K562 (cell line): ENCODE results near the gene AMELX. TPM values are rescaled to one million over a fixed set of nuclear protein-coding genes. Genes with fewer than 3 reads are reported as not detected.

Experiments
- ATAC-seq: fragments of 200-7000 bp; cut with Tn5 transposase; 3 replicates; pipeline ENCODE4 v1.9.1; 2020; ENCODE audit warnings: moderate library complexity
- BruUV-seq: library from RNA; stranded (reverse); fragments of 400-500 nt; replicated peaks from 2 replicates; lab custom pipeline; 2021; lab: Mats Ljungman, UMichigan
- CTCF ChIA-PET: fragments of 300-600 bp; formaldehyde crosslinking; extraction: SDS; loops from one replicate; lab custom pipeline; 2021; ENCODE audit warnings: low intra/inter-chr PET ratio; lab: Yijun Ruan, JAX
- POLR2A ChIA-PET: fragments of 300-600, 350-650 bp; sonication (Branson Sonifier 250); formaldehyde crosslinking; extraction: SDS; loops from one replicate; lab custom pipeline; 2021; ENCODE audit warnings: antibody characterized with exemption, inconsistent platforms; lab: Yijun Ruan, JAX
- DNase-seq, 4 experiments: peaks; one replicate each; pipeline versions ENCODE4 v3.0.0 to v3.0.0-alpha.2; 2011 to 2018; ENCODE audit warnings: low spot score in 3 of 4, mixed read lengths in 3 of 4; ENCODE audit errors: extremely low read depth in 1 of 4
- FAIRE-seq: peaks from 2 replicates; lab custom pipeline; 2011; peaks lifted over from hg19 to GRCh38; lab: Jason Lieb, UNC
- H2AFZ ChIP-seq: 2 replicates; pipeline ENCODE4 v1.6.0; 2011; ENCODE audit warnings: low read depth, low read length, control low read depth, inconsistent platforms
- H3K27ac ChIP-seq: fragments of 200-600 bp; 3 replicates; pipeline ENCODE4 v1.8.0; 2011; ENCODE audit warnings: low read depth, mild to moderate bottlenecking, control low read depth, inconsistent platforms, low read length, moderate library complexity, mixed read lengths; ENCODE audit errors: extremely low read depth
- H3K27me3 ChIP-seq, 2 experiments: fragments of 300-600 bp in 1 of 2; 2 replicates in 1 of 2; 3 replicates in 1 of 2; pipeline versions ENCODE4 v1.6.0 to v1.8.0; 2011; ENCODE audit warnings: inconsistent platforms in 2 of 2, low read length in 2 of 2, mild to moderate bottlenecking in 1 of 2, mixed read lengths in 1 of 2, moderate library complexity in 1 of 2; ENCODE audit not compliant: control insufficient read depth in 2 of 2, insufficient read depth in 2 of 2
- H3K36me3 ChIP-seq: fragments of 300-600 bp; 3 replicates; pipeline ENCODE4 v1.8.0; 2011; ENCODE audit warnings: mild to moderate bottlenecking, low read length, inconsistent platforms; ENCODE audit not compliant: control insufficient read depth, insufficient read depth
- H3K4me1 ChIP-seq, 2 experiments: fragments of 200-600 bp in 1 of 2; replicated peaks in 1 of 2; 2 replicates in 1 of 2; 3 replicates in 1 of 2; pipeline versions ENCODE4 v1.5.1 to v1.8.0; 2011; ENCODE audit warnings: inconsistent platforms in 2 of 2, low read length in 2 of 2, mild to moderate bottlenecking in 1 of 2, mixed read lengths in 1 of 2, moderate library complexity in 1 of 2; ENCODE audit not compliant: control insufficient read depth in 2 of 2, insufficient read depth in 2 of 2
- H3K4me2 ChIP-seq: 2 replicates; pipeline ENCODE4 v1.6.1; 2011; ENCODE audit warnings: low read length, control low read depth, inconsistent platforms, mixed read lengths; ENCODE audit not compliant: insufficient read depth
- H3K4me3 ChIP-seq: fragments of 200-600 bp; sonication (generic), shearing (Covaris generic); 2 replicates; pipeline ENCODE4 v1.5.1; 2016; ENCODE audit warnings: control low read depth, inconsistent platforms
- H3K79me2 ChIP-seq: fragments of 200-600 bp; 3 replicates; pipeline ENCODE4 v1.8.0; 2011; ENCODE audit warnings: low read length, inconsistent platforms; ENCODE audit not compliant: control insufficient read depth, insufficient read depth
- H3K9ac ChIP-seq, 2 experiments: 2 replicates each; pipeline versions ENCODE4 v1.6.0 to v1.6.1; 2011; ENCODE audit warnings: low read depth in 2 of 2, low read length in 2 of 2, control low read depth in 1 of 2, inconsistent platforms in 1 of 2, mild to moderate bottlenecking in 1 of 2, mixed read lengths in 1 of 2; ENCODE audit not compliant: insufficient read depth in 1 of 2
- H3K9me1 ChIP-seq: one replicate; pipeline ENCODE4 v1.6.0; 2011; ENCODE audit warnings: inconsistent platforms, mild to moderate bottlenecking, low read length, moderate library complexity; ENCODE audit not compliant: control insufficient read depth, insufficient read depth
- H3K9me3 ChIP-seq: replicated peaks from 2 replicates; pipeline ENCODE4 v1.5.1; 2011; ENCODE audit warnings: low read depth, low read length, inconsistent platforms; ENCODE audit not compliant: control insufficient read depth, insufficient read depth
- H4K20me1 ChIP-seq: replicated peaks from 2 replicates; pipeline ENCODE4 v1.6.1; 2011; ENCODE audit warnings: low read length, inconsistent platforms, mixed read lengths; ENCODE audit not compliant: control insufficient read depth, insufficient read depth
- ATF3 ChIP-seq, 2 experiments: fragments of 450-650 bp in 1 of 2; sonication (generic) in 1 of 2; formaldehyde crosslinking in 1 of 2; IDR thresholded peaks in 1 of 2; conservative IDR thresholded peaks in 1 of 2; 2 replicates each; pipeline versions ENCODE4 v1.6.1 to v1.8.1; 2016 to 2023; ENCODE audit warnings: mild to moderate bottlenecking in 2 of 2, moderate library complexity in 2 of 2, inconsistent platforms in 1 of 2, missing genetic modification reagents in 1 of 2
- FOSL1 ChIP-seq: fragments of 200-800 bp; sonication (Bioruptor generic); conservative IDR thresholded peaks from 2 replicates; pipeline ENCODE4 v1.6.1; 2016; ENCODE audit warnings: missing genetic modification characterization, missing compliant biosample characterization
- ZNF699 ChIP-seq: fragments of 250-450 bp; sonication (Bioruptor Pico); IDR thresholded peaks from 2 replicates; pipeline ENCODE4 v1.8.0; 2021; ENCODE audit warnings: mild to moderate bottlenecking, moderate library complexity; ENCODE audit not compliant: insufficient replicate concordance
- WGBS: fragments of 100-300 bp; shearing (Covaris generic); methylation state at CpG from one replicate; pipeline ENCODE4 v1.1.6; 2016; ENCODE audit warnings: low coverage, mixed read lengths; ENCODE audit not compliant: insufficient coverage; ENCODE audit errors: missing lambda C conversion rate; 5-methylcytosine and 5-hydroxymethylcytosine counted together
- in situ Hi-C: fragments of 300-500 bp; cut with MboI; formaldehyde crosslinking; loops from 4 replicates; pipeline ENCODE4 v1.15.0; 2018; ENCODE audit warnings: inconsistent platforms, mixed read lengths
- intact Hi-C: fragments of 100-400 bp; cut with micrococcal nuclease; formaldehyde crosslinking; loops from 2 replicates; pipeline ENCODE4 v1.14.2; 2022
- polyA plus RNA-seq, 8 experiments: library from polyadenylated mRNA; depleted of rRNA in 4 of 8; stranded (reverse) in 5 of 8; unstranded in 3 of 8; fragments of >200 nt; fragmentation: Nextera tagmentation in 2 of 8; fragmentation: Illumina TruSeq in 1 of 8; extraction: Ambion mirVana in 2 of 8; extraction: Trizol in 1 of 8; gene quantifications; 2 replicates each; pipeline versions ENCODE4 v1.2.1 to v1.2.3, GENCODE V29; 2011 to 2014; ENCODE audit warnings: inconsistent platforms in 1 of 8, missing spikeins in 1 of 8
- total RNA-seq, 7 experiments: library from RNA; depleted of rRNA in 6 of 7; stranded (reverse); fragments of >200 nt in 6 of 7; fragmentation: Illumina TruSeq in 2 of 7; extraction: Trizol in 2 of 7; gene quantifications; 2 replicates each; pipeline versions ENCODE4 v1.2.1 to v1.2.3, GENCODE V29; 2011 to 2021; ENCODE audit warnings: low replicate concordance in 1 of 7

The AMELX gene
- total and polyA plus RNA-seq, 9 of the 15 experiments (the other 6 are each of a cell fraction or from before 2014, with no cell fraction given), result 0.22 TPM; not detected in 8

GRCh38 chrX:11261260-11261659 lies 32.0 kb upstream of the AMELX start:
- H4K20me1 ChIP-seq, result no peaks in the 10 kb centered on the region
- peaks cover 9 to 46% of the 10 kb centered on the region in 2 experiments; a peak in 4 of 5 replicates for H3K4me1 ChIP-seq
- BruUV-seq, result no TSS peak
- H3K4me2 ChIP-seq, result no peak overlapping the region
- POLR2A ChIA-PET, result no interaction called here
- WGBS, result 100% methylated on average over 1 of the region's 1 CpG
- peaks cover 92% of the 10 kb centered on the region for H3K79me2 ChIP-seq
- ATAC-seq, result no peak
- no peaks in the 10 kb centered on the region; the same call in 2 of the 3 replicates for H3K36me3 ChIP-seq
- H3K4me3 ChIP-seq, result no peak overlapping the region
- H3K9me1 ChIP-seq, result no peaks in the 10 kb centered on the region
- FAIRE-seq, result no peak
- in situ Hi-C loops (no loop called here), intact Hi-C loops (loop anchor here (10.0 kb wide), 1 partner anchor 106 kb away; no protein-coding TSS in a partner anchor)
- H3K9me3 ChIP-seq, result no peaks in the 10 kb centered on the region
- no peak overlapping the region for H3K27ac ChIP-seq
- H2AFZ ChIP-seq, result no peak overlapping the region
- no peaks in the 10 kb centered on the region for H3K27me3 ChIP-seq
- no peak for DNase-seq
- H3K9ac ChIP-seq, result no peak overlapping the region
- CTCF ChIA-PET, result no interaction called here
- no peak for TF ChIP-seq ZNF699 (CRISPR knock-in tag)
- peak; percentile 24; the same call in 1 of the 2 replicates for TF ChIP-seq ATF3 (IDR thresholded peaks at IDR 0.05)
- TF ChIP-seq ATF3 (CRISPR knock-in tag; conservative IDR thresholded peaks at IDR 0.05), result no peak
- peak; percentile 64 for TF ChIP-seq FOSL1
